Measurements from ENCODE around the gene KNL1.
"Not testable (repeated sequence)": the region's sequence is repeated elsewhere in the genome, so short reads cannot be mapped to it uniquely, and the experiment has no call there.

KNL1 gene

GRCh38 chr15:40590667-40591050 is 3.4 kb upstream of the KNL1 start:
- no peak for DNase-seq

GRCh38 chr15:40591389-40591788 is 2.7 kb upstream of the KNL1 start:
- DNase-seq: no peak

- DNase-seq: no peak
These were observed 884 bp upstream of the KNL1 start for GRCh38 chr15:40593165-40593564.

- DNase-seq: no peak
These were observed 384 bp downstream of the KNL1 start for GRCh38 chr15:40594429-40594836.

GRCh38 chr15:40595219-40595618 is 1.2 kb downstream of the KNL1 start:
- DNase-seq: no peak

GRCh38 chr15:40595773-40596172 is 1.7 kb downstream of the KNL1 start:
- DNase-seq: no peak

- DNase-seq: no peak
These were observed 3.0 kb downstream of the KNL1 start for GRCh38 chr15:40597024-40597423.

GRCh38 chr15:40598126-40598525 is 4.1 kb downstream of the KNL1 start:
- DNase-seq: no peak

GRCh38 chr15:40598672-40599071 is 4.6 kb downstream of the KNL1 start:
- DNase-seq: no peak

GRCh38 chr15:40600956-40601355 is 6.9 kb downstream of the KNL1 start:
- DNase-seq: no peak

- no peak for DNase-seq
These were observed 9.9 kb downstream of the KNL1 start for GRCh38 chr15:40603935-40604334.

GRCh38 chr15:40613080-40613479 is 19.0 kb downstream of the KNL1 start:
- DNase-seq: no peak

GRCh38 chr15:40618023-40618422 is 24.0 kb downstream of the KNL1 start:
- DNase-seq: no peak

GRCh38 chr15:40618906-40619305 is 24.9 kb downstream of the KNL1 start:
- no peak for DNase-seq

GRCh38 chr15:40623361-40623760 is 29.3 kb downstream of the KNL1 start:
- no peak for DNase-seq

GRCh38 chr15:40630313-40630712 is 36.3 kb downstream of the KNL1 start:
- no peak for DNase-seq

- DNase-seq: no peak
These were observed 39.1 kb downstream of the KNL1 start for GRCh38 chr15:40633178-40633577.

- no peak for DNase-seq
These were observed 43.2 kb downstream of the KNL1 start for GRCh38 chr15:40637221-40637745.

- no peak for DNase-seq
These were observed 45.6 kb downstream of the KNL1 start for GRCh38 chr15:40639677-40640076.

- no peak for DNase-seq
These were observed 53.5 kb downstream of the KNL1 start for GRCh38 chr15:40647523-40647922.

GRCh38 chr15:40650479-40650878 is 56.4 kb downstream of the KNL1 start:
- DNase-seq: no peak

GRCh38 chr15:40660686-40661085 is 66.6 kb downstream of the KNL1 start:
- DNase-seq: no peak

GRCh38 chr15:40664909-40665308 is 70.9 kb downstream of the KNL1 start:
- DNase-seq: no peak

- not testable (repeated sequence) for DNase-seq
These were observed 82.2 kb downstream of the KNL1 start for GRCh38 chr15:40676290-40676689.

GRCh38 chr15:40676906-40677305 is 82.9 kb downstream of the KNL1 start:
- not testable (repeated sequence) for DNase-seq

- no peak for DNase-seq
These were observed 86.1 kb downstream of the KNL1 start for GRCh38 chr15:40680151-40680550.

All from CD4-positive, alpha-beta T cell treated with Interleukin-6 for 4 hours (primary cell).